Activated T-cell treated with anti-CD3 and anti-CD28 coated beads, Interleukin-2, amount 50 U/mL, for 72 hours (primary cell): ENCODE data around the gene POLL. TPM values are rescaled to one million over a fixed set of nuclear protein-coding genes. Genes with fewer than 3 reads are reported as not detected.
"Not testable (repeated sequence)": the region's sequence is repeated elsewhere in the genome, so short reads cannot be mapped to it uniquely, and the experiment has no call there.

Experiments
- ATAC-seq, 2 donors: fragments of 150-1000 bp; cut with Tn5 transposase; replicated peaks in 1 of 2; 2 replicates each; pipeline ENCODE4 v1.10.0; 2021; ENCODE audit warnings: moderate library complexity in 2 of 2, mild to moderate bottlenecking in 1 of 2
- DNase-seq, 2 donors: peaks; one replicate each; pipeline ENCODE4 v3.0.0; 2021 to 2022; ENCODE audit warnings: mixed read lengths in 1 of 2
- H3K27ac Mint-ChIP-seq: one replicate; pipeline ENCODE4 v1.8.0; 2022; ENCODE audit warnings: mild to moderate bottlenecking, moderate library complexity, mixed read lengths
- H3K27me3 Mint-ChIP-seq: one replicate; pipeline ENCODE4 v1.8.0; 2022; ENCODE audit warnings: low read depth, mixed read lengths
- H3K36me3 Mint-ChIP-seq, 2 donors: one replicate each; pipeline ENCODE4 v1.8.0; 2022; ENCODE audit warnings: mixed read lengths in 2 of 2, mild to moderate bottlenecking in 1 of 2; ENCODE audit not compliant: insufficient read depth in 2 of 2
- H3K4me1 Mint-ChIP-seq: one replicate; pipeline ENCODE4 v1.8.0; 2022; ENCODE audit warnings: low read depth, mixed read lengths
- H3K4me3 Mint-ChIP-seq, 2 donors: one replicate each; pipeline ENCODE4 v1.8.0; 2022; ENCODE audit warnings: mild to moderate bottlenecking in 2 of 2, mixed read lengths in 2 of 2, moderate library complexity in 2 of 2
- H3K9me3 Mint-ChIP-seq, 2 donors: one replicate each; pipeline ENCODE4 v1.8.0; 2022; ENCODE audit warnings: mixed read lengths in 2 of 2
- total RNA-seq, 2 donors: library from RNA; stranded (reverse); gene quantifications; one replicate each; pipeline ENCODE4 v1.2.3, GENCODE V29; 2022

Gene POLL
- 10 to 100 TPM; 34.8 to 38.0 TPM for total RNA-seq

GRCh38 chr10:101587725-101588653 lies at the start of gene POLL, which contains the start of gene DPCD:
Gene POLL (minus strand): TSS chr10:101588257. CDS start chr10:101587360, 897 bp downstream.
Gene DPCD (plus strand): TSS chr10:101588321. CDS start chr10:101588337, 16 bp downstream.
- H3K27me3 Mint-ChIP-seq: no peaks in the 10 kb centered on the region
- peak within 1 kb of the TSS; percentile 92 for H3K27ac Mint-ChIP-seq
- H3K36me3 Mint-ChIP-seq: peaks cover 3 to 4% of the 10 kb centered on the region in 2 donors
- H3K4me3 Mint-ChIP-seq: peak within 1 kb of the TSS; percentile 95 to 96
- no peaks in the 10 kb centered on the region for H3K9me3 Mint-ChIP-seq
- peaks cover 24% of the 10 kb centered on the region for H3K4me1 Mint-ChIP-seq
- peak; percentile 98 for ATAC-seq
- peak; percentile 94 to 96 for DNase-seq

DNA sequence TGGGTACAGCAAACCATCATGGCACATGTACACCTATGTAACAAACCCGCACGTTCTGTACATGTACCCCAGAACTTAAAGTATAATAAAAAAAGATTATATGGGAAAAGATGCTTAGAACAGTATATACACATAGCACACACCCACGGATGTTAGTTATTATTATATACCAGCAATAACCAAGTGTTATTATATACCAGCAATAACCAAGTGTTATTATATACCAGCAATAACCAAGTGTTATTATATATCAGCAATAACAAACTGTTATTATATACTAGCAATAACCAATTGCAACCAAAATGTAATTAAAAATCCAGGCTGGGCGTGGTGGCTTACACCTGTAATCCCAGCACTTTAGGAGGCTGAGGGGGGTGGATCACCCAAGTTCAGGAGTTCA lies 45.5 kb upstream of the POLL start:
- not testable (repeated sequence) for H3K27me3 Mint-ChIP-seq, ATAC-seq, H3K4me1 Mint-ChIP-seq, H3K27ac Mint-ChIP-seq, H3K9me3 Mint-ChIP-seq, H3K4me3 Mint-ChIP-seq, H3K36me3 Mint-ChIP-seq, DNase-seq

DNA sequence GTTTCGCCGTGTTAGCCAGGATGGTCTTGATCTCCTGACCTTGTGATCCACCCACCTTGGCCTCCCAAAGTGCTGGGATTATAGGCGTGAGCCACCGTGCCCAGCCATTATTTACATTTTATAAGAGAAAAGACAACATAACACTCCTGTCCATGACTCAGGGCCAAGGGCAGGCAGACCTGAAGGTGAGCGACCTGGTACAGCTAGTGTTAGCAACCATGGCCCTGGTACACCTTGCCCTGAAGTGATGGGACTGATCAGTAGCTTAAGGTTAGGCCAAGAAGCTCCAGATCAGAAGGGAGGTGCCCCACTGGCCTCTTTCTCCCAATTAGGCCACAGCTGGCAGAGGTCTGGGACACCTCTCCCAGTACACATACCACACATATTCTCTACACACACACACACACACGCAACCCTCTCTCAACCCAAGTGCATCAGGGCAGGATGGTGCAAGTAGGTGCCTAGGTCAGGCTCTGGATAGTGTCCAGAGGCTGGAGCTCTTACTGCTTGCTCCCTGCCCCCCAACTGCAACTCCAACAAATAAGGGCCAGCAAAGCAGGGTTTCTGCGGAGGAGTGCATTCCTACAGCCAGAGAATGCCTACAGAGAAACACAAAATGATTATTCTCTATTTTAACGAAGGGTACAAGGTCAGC lies 43.9 kb upstream of the POLL start:
- ATAC-seq: no peak
- Mint-ChIP-seq H3K4me1 (peaks cover 3% of the 10 kb centered on the region), H3K36me3 (peaks cover 0 to 2% of the 10 kb centered on the region in 2 donors), H3K9me3 (no peaks in the 10 kb centered on the region), H3K4me3 (no peak overlapping the region), H3K27me3 (no peaks in the 10 kb centered on the region), H3K27ac (no peak overlapping the region)
- no peak for DNase-seq

GRCh38 chr10:101630633-101630920 lies 42.5 kb upstream of the POLL start:
- Mint-ChIP-seq H3K27ac (no peak overlapping the region), H3K4me1 (peaks cover 1% of the 10 kb centered on the region), H3K4me3 (no peak overlapping the region), H3K36me3 (peaks cover 0 to 2% of the 10 kb centered on the region in 2 donors), H3K27me3 (no peaks in the 10 kb centered on the region), H3K9me3 (no peaks in the 10 kb centered on the region)
- ATAC-seq (no peak), DNase-seq (no peak)

DNA sequence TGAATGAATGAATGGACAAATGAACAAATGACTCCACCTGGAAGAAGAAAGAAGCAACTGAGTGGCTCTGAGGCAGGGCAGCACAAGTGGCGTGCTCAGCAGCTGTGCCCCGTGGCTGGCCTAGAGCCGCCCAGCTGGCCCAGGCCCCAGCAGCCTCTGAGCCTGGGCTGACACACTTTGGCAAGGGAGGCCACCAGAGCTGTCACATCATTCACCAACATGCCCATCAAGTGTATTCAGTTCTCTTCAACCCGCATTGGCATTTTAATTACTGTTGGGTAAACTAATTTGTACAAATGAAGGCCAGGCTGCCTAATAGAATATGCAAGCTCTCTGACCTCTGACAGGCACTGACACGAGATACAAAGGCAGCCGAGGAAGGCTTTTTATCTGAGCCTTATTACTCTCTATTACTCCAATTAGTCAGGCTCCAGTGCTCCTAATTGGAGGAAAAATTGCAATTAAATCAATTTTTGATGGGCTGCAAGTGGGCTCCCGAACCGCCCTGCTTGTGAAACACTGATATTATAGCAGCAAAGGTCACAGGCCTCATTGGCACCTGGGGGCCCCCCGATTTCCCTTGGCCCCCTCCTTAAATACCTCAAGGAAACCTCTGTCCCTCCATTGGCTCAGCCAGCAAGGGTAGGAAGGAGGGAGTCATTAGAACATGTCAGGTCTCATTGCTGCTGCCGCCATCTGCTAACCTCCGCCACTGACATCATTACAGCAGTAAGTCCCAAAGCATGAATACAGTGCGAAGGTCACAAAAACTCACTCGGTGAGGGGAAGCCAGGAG lies 42.0 kb upstream of the POLL start:
- H3K4me1 Mint-ChIP-seq: no peaks in the 10 kb centered on the region
- peaks cover 0 to 2% of the 10 kb centered on the region in 2 donors for H3K36me3 Mint-ChIP-seq
- no peak overlapping the region for H3K4me3 Mint-ChIP-seq
- H3K27ac Mint-ChIP-seq: no peak overlapping the region
- no peak for ATAC-seq
- no peak for DNase-seq
- no peaks in the 10 kb centered on the region for H3K9me3 Mint-ChIP-seq
- H3K27me3 Mint-ChIP-seq: no peaks in the 10 kb centered on the region

GRCh38 chr10:101625821-101626412 lies 37.9 kb upstream of the POLL start:
- H3K27me3 Mint-ChIP-seq: no peaks in the 10 kb centered on the region
- peaks cover 0 to 3% of the 10 kb centered on the region in 2 donors for H3K36me3 Mint-ChIP-seq
- ATAC-seq (no peak), DNase-seq (no peak)
- H3K27ac Mint-ChIP-seq: no peak overlapping the region
- no peaks in the 10 kb centered on the region for H3K4me1 Mint-ChIP-seq
- no peaks in the 10 kb centered on the region for H3K9me3 Mint-ChIP-seq
- H3K4me3 Mint-ChIP-seq: no peak overlapping the region

- Mint-ChIP-seq H3K36me3 (peaks cover 0 to 3% of the 10 kb centered on the region in 2 donors), H3K27me3 (no peaks in the 10 kb centered on the region), H3K4me3 (no peak overlapping the region), H3K27ac (peak overlapping the region; percentile 35), H3K4me1 (no peaks in the 10 kb centered on the region), H3K9me3 (no peaks in the 10 kb centered on the region)
- ATAC-seq (no peak), DNase-seq (no peak)
These were observed 36.6 kb upstream of the POLL start for GRCh38 chr10:101624526-101625102.

DNA sequence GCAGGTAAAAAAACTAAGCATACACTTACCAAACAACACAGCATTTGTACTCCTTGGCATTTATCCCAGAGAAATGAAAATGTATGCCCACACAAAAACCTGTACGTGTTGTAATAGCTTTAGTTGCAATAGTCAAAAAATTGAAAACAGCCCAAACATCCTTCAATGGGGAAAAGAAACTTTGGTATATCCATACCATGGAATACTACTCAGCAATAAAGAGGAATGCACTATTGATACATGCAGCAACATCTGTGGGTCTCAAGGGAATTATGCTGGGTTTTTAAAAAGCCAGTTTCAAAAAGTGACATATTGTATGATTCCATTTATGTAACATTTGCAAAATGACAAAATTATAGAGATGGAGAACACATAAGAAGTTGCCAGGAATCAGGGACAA lies 35.5 kb upstream of the POLL start:
- Mint-ChIP-seq H3K27me3 (no peaks in the 10 kb centered on the region), H3K9me3 (no peaks in the 10 kb centered on the region), H3K27ac (no peak overlapping the region), H3K36me3 (peaks cover 0 to 3% of the 10 kb centered on the region in 2 donors), H3K4me3 (no peak overlapping the region), H3K4me1 (no peaks in the 10 kb centered on the region)
- no peak for ATAC-seq
- no peak for DNase-seq

DNA sequence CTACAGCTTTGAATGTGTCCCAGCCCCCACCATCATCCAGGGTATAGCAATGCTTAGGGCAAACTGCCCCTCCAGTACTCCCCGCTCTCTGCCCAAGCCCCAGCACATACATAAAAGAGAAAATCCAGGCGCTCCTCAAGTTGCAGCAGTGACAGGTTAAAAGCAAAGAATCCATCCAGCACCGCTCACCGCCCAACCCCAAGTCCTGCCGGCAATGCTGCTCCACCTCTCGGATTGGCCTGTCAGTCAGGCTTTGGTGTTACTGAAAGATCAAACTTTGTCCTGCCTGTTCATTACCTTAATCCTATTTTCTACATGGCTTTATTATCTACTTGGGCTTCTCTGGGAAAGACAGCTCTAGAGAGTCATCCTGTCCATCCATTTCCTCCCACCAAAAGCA lies 31.9 kb upstream of the POLL start:
- DNase-seq (no peak), ATAC-seq (no peak)
- Mint-ChIP-seq H3K9me3 (no peaks in the 10 kb centered on the region), H3K27me3 (no peaks in the 10 kb centered on the region), H3K4me3 (no peak overlapping the region), H3K36me3 (peaks cover 0 to 3% of the 10 kb centered on the region in 2 donors), H3K4me1 (no peaks in the 10 kb centered on the region), H3K27ac (no peak overlapping the region)

GRCh38 chr10:101618871-101619270 lies 30.8 kb upstream of the POLL start:
- Mint-ChIP-seq H3K27ac (no peak overlapping the region), H3K4me1 (no peaks in the 10 kb centered on the region), H3K9me3 (no peaks in the 10 kb centered on the region), H3K27me3 (no peaks in the 10 kb centered on the region), H3K36me3 (peaks cover 0 to 3% of the 10 kb centered on the region in 2 donors), H3K4me3 (no peak overlapping the region)
- no peak for DNase-seq
- no peak for ATAC-seq

- H3K27me3 Mint-ChIP-seq: no peaks in the 10 kb centered on the region
- H3K4me3 Mint-ChIP-seq: no peak overlapping the region
- no peak for DNase-seq
- peaks cover 0 to 3% of the 10 kb centered on the region in 2 donors for H3K36me3 Mint-ChIP-seq
- no peak overlapping the region for H3K27ac Mint-ChIP-seq
- no peaks in the 10 kb centered on the region for H3K4me1 Mint-ChIP-seq
- no peak for ATAC-seq
- H3K9me3 Mint-ChIP-seq: no peaks in the 10 kb centered on the region
These were observed 29.9 kb upstream of the POLL start for GRCh38 chr10:101617824-101618568.
